Upper lobe of right lung (tissue), 1 donor: Measurements from ENCODE around the gene UQCRC2. TPM values are rescaled to one million over a fixed set of nuclear protein-coding genes. Genes with fewer than 3 reads are reported as not detected.

Experiments used
- ATAC-seq: fragments of 200-7000 bp; cut with Tn5 transposase; one replicate; pipeline ENCODE4 v1.9.1; 2020; ENCODE audit warnings: mild to moderate bottlenecking, moderate library complexity
- DNase-seq: peaks from one replicate; pipeline ENCODE4 v3.0.0-alpha.2; 2020
- H3K27ac ChIP-seq: fragments of 200-600 bp; one replicate; pipeline ENCODE4 v1.8.0; 2022
- H3K27me3 ChIP-seq: fragments of 200-600 bp; one replicate; pipeline ENCODE4 v1.8.0; 2022; ENCODE audit warnings: mild to moderate bottlenecking
- H3K36me3 ChIP-seq: fragments of 200-600 bp; one replicate; pipeline ENCODE4 v1.8.0; 2022
- H3K4me1 ChIP-seq: fragments of 200-600 bp; one replicate; pipeline ENCODE4 v1.8.0; 2022
- H3K4me3 ChIP-seq: fragments of 200-600 bp; one replicate; pipeline ENCODE4 v1.8.0; 2022; ENCODE audit warnings: mild to moderate bottlenecking
- H3K9me3 ChIP-seq: fragments of 200-600 bp; one replicate; pipeline ENCODE4 v1.8.0; 2022
- intact Hi-C: fragments of 100-400 bp; cut with DNase I; formaldehyde crosslinking; loops from one replicate; pipeline ENCODE4 v1.11.0; 2022
- total RNA-seq: library from RNA; stranded (reverse); fragmentation: NEBNext Ultra II Directional; extraction: Animal tissue kit (Norgen Biotek cat#: 25700); gene quantifications from one replicate; pipeline ENCODE4 v1.2.1, GENCODE V29; 2021
- TF ChIP-seq, protein P1 (sequence below): fragments of 200-600 bp; IDR thresholded peaks from one replicate; pipeline ENCODE4 v1.8.0; 2022; ENCODE audit warnings: antibody characterized with exemption
- donor health status: DM: no; HTN: yes; CAD: no; lungs with severe emphysema.

UQCRC2 gene
- total RNA-seq, 1 donor from 2014 or later = 161 TPM

DNA sequence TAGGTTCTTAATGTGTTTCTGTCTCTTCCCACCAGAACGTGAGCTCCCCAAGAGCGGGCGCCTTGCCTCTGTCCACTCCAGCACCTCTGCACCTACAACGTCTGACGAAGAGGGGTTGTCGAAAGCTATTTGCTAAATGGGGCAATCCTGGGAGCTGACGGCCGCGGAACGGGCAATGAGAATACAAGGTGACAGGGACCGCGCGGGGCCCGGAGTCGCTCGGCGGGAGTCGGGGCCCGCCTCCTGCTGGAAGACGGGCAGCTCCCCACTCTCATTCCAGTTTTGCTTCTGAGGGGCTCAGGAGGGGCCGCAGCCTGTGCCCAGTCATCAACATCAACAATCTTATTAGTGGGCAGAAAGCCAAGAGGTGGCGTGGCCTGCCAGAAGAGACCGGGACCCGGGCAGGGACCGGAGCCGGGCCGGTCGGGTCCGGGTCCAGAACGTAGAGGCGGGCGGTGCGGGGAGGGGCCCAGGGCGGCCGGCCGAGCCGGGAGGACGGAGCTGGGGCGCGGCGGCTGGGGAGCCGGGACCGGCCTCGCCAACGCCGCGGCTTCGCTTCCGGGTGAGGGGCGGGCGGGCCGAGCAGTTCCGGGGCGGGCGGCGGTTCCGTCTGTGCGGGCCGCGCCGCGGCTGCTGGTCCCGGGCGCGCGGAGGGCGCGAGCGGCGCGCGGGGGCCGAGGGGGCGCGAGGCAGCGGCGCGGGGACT, 54.5 kb downstream of the UQCRC2 start, which contains the start of gene MOSMO:
Gene MOSMO, plus strand, starts transcription at position 603 of the 706 bp plus-strand sequence. CDS start 191 bp downstream, outside the sequence.
- peak; percentile 94 for ATAC-seq
- TF ChIP-seq, protein P1, sequence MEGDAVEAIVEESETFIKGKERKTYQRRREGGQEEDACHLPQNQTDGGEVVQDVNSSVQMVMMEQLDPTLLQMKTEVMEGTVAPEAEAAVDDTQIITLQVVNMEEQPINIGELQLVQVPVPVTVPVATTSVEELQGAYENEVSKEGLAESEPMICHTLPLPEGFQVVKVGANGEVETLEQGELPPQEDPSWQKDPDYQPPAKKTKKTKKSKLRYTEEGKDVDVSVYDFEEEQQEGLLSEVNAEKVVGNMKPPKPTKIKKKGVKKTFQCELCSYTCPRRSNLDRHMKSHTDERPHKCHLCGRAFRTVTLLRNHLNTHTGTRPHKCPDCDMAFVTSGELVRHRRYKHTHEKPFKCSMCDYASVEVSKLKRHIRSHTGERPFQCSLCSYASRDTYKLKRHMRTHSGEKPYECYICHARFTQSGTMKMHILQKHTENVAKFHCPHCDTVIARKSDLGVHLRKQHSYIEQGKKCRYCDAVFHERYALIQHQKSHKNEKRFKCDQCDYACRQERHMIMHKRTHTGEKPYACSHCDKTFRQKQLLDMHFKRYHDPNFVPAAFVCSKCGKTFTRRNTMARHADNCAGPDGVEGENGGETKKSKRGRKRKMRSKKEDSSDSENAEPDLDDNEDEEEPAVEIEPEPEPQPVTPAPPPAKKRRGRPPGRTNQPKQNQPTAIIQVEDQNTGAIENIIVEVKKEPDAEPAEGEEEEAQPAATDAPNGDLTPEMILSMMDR = no peak
- DNase-seq = peak; percentile 90
- H3K4me1 ChIP-seq = peaks cover 16% of the 10 kb centered on the region
- H3K27ac ChIP-seq = peak within 1 kb of the TSS; percentile 89
- intact Hi-C loops = no loop called here
- H3K36me3 ChIP-seq = no peaks in the 10 kb centered on the region
- no peaks in the 10 kb centered on the region for H3K27me3 ChIP-seq
- H3K4me3 ChIP-seq = peak within 1 kb of the TSS; percentile 93
- no peaks in the 10 kb centered on the region for H3K9me3 ChIP-seq

DNA sequence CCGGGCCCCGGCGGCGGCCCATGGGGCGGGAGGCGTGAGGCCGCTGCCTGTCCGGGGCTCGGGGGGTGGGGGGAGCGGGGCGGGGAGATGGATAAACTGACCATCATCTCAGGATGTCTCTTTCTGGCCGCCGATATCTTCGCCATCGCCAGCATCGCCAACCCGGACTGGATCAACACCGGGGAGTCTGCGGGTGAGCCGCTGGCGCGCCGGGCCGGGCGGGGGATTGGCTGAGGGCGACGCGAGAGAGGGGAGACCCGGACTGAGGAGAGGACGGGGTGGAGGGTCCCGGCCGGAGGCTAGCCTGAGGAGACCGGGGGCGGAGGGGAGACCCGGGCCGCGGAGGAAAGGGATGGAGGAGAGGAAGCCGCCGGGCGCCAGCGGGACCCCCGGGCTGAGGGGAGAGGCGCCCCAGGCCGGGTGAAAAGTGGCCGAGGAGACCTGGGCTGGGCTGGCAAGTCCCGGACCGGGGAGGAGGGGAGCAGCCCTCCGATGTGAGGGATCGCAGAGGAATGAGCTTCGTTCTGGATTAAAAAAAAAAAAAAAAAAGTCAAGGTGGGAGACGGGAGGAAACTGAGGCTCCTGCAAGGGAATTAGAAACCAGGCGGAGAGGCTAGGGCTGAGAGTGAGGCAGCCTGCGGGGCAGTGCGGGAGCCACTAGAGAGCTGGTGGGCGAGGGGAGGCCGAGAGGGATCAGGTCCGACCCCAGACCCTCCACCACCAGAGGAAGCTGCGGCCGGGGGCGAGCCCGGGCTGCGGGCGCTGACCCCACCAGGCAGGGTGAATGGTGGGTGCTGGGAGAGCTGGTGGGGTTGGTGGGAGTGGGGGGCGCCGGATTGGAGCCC, 55.3 kb downstream of the UQCRC2 start:
- intact Hi-C loops = no loop called here
- ATAC-seq = peak; percentile 2

DNA sequence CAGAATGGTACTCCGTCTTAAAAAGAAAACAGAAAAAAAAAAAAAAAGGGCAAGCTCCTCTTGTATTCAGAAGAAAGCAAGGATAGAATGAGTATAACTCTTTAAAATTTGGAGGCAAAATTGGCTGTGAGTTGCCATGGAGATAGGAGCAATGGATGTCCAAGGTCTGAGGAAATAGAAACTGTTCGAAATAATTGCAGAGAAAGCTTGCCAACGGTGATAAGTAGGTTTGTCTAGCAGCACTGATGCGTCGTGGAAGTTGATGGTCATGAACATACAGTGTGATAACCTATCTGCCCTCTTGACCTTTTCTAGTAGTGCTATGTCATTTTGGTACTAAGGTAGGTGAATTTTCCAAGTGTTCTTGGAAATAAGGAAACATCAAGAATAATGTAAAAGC, 57.7 kb downstream of the UQCRC2 start:
- H3K27me3 ChIP-seq = no peaks in the 10 kb centered on the region
- intact Hi-C loops = no loop called here
- DNase-seq = no peak
- H3K4me1 ChIP-seq = peaks cover 21% of the 10 kb centered on the region
- H3K4me3 ChIP-seq = no peak overlapping the region
- no peaks in the 10 kb centered on the region for H3K9me3 ChIP-seq
- ATAC-seq = no peak
- no peaks in the 10 kb centered on the region for H3K36me3 ChIP-seq
- TF ChIP-seq, protein P1 = no peak
- H3K27ac ChIP-seq = no peak overlapping the region

More for the DNA sequence above, 55.3 kb downstream of the UQCRC2 start:
- H3K27me3 ChIP-seq = no peaks in the 10 kb centered on the region
- H3K4me1 ChIP-seq = peaks cover 16% of the 10 kb centered on the region
- peak overlapping the region; percentile 93 for H3K4me3 ChIP-seq
- TF ChIP-seq, protein P1 = no peak
- no peaks in the 10 kb centered on the region for H3K36me3 ChIP-seq
- peak overlapping the region; percentile 65 for H3K27ac ChIP-seq
- peak; percentile 67 for DNase-seq
- H3K9me3 ChIP-seq = no peaks in the 10 kb centered on the region

DNA sequence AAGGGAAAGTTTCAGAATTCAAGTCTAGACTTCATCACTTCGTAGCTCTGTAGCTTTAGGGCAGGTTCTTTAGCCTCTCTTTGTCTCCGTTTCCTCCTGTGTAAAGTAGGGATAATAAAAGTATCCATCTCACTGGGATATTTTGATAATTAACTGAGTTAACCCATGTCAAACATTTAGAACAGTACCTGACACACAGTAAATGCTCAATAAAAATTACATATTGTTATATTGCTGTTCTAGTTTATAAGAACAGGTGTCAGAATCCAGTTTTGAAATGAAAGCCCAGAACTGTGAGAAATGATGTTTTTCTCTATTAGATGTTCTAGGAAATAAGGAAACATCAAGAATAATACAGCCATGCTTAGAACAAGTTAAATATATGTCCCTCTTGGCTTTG, 59.1 kb downstream of the UQCRC2 start:
- H3K4me1 ChIP-seq = peaks cover 20% of the 10 kb centered on the region
- no peaks in the 10 kb centered on the region for H3K36me3 ChIP-seq
- H3K27ac ChIP-seq = no peak overlapping the region
- no peak overlapping the region for H3K4me3 ChIP-seq
- TF ChIP-seq, protein P1 = no peak
- intact Hi-C loops = no loop called here
- H3K27me3 ChIP-seq = no peaks in the 10 kb centered on the region
- no peak for ATAC-seq
- H3K9me3 ChIP-seq = no peaks in the 10 kb centered on the region
- DNase-seq = no peak

DNA sequence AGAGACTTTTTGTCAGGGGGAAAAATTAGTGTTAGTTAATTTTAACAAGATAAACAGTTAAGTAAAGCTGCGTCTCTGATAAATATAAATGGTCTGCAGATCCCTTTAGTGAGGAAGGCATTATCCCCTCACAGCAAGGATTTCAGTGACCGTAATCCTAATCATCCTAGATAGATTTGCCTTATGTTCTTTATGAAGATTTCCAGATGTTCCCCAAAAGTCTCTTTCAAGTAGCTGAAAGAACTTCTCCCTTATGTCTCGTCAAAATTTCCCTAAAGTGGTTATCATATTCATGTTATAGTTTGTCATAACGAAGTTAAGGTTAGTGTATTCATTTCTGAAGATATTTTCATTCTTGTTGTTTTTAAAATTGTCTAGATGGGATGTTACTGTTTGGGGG, 60.3 kb downstream of the UQCRC2 start:
- no peaks in the 10 kb centered on the region for H3K9me3 ChIP-seq
- intact Hi-C loops = no loop called here
- ATAC-seq = no peak
- DNase-seq = no peak
- peaks cover 31% of the 10 kb centered on the region for H3K4me1 ChIP-seq
- no peak overlapping the region for H3K4me3 ChIP-seq
- TF ChIP-seq, protein P1 = no peak
- no peaks in the 10 kb centered on the region for H3K36me3 ChIP-seq
- no peak overlapping the region for H3K27ac ChIP-seq
- H3K27me3 ChIP-seq = no peaks in the 10 kb centered on the region
